Activated CD4-positive, CD25-positive, alpha-beta regulatory T cell treated with anti-CD3 and anti-CD28 coated beads, Interleukin-2, amount 50 U/mL, for 72 hours (primary cell): ENCODE results near the gene IPO13.

Experiments
- DNase-seq: peaks from one replicate; pipeline ENCODE4 v3.0.0; 2021

Gene IPO13

GRCh38 chr1:43975249-43975961 is 28.7 kb downstream of the IPO13 start:
- no peak for DNase-seq

DNA sequence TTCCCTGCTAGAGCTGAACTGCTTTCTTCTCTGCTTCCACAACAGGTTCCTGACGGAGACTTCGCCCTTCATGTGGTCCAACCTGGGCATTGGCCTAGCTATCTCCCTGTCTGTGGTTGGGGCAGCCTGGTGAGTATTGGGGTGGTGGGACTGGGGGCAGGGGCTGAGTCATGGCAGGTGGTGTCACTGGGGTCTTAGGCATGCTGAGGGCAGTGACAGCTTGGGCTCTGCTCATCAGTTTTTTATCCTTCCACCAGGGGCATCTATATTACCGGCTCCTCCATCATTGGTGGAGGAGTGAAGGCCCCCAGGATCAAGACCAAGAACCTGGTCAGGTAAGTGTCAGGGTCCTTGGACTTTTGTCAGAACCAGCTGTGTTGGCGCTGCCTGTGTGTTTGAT is 29.3 kb downstream of the IPO13 start:
- DNase-seq: no peak

DNA sequence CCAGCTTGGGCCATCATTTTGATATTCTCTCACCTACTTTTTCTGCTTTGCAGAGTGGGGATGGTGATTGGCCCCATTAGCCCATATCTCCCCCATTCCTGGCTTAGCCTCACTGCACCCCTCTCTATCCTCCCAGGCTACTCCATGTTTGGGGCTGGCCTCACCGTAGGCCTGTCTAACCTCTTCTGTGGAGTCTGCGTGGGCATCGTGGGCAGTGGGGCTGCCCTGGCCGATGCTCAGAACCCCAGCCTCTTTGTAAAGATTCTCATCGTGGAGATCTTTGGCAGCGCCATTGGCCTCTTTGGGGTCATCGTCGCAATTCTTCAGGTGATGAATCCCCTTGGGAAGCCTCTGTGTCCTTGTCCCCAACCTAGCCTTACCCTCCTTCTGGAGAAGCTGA is 30.1 kb downstream of the IPO13 start:
- no peak for DNase-seq

GRCh38 chr1:43977376-43978263 is 30.9 kb downstream of the IPO13 start:
- no peak for DNase-seq

GRCh38 chr1:43978264-43978550 is 31.5 kb downstream of the IPO13 start:
- DNase-seq: no peak

DNA sequence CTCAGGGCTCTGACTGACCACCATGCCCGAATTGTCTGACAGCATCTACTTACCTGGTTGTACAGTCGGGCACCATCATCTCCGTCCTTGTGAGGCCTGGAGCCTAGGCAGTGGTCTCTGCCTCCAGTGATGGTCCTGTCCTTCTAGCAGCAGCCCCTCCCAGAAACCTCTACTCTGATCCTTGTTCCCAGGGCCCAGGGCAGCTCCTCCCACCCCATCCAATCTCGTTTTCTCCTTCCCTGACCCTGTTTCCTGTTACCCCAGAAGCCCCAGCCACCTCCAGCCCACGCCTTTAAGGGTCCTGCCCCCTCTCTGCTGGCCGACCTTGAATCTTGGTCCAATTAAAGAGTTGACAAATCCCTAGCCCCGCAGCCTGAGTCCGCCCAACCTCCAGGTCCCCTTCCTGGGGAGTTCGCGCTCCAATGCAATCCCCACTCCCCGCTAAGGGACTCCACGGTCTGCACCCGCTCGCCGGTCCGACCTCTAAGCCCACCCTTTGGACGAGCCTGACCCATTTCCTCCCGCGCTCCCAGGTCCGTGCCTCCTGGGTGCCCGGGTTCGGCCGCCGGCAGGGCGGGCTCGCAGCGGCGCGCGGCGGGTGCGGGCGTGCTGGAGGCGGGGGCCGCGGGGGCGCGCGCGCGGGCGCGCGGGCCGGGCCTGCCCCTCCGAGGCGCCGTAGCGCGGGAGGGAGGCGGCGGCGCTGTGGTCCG is 32.0 kb downstream of the IPO13 start, which contains the start of gene B4GALT2:
Gene B4GALT2, plus strand, starts transcription at position 660 of the 710 bp plus-strand sequence. CDS start 1,951 bp downstream, outside the sequence.
- DNase-seq: peak; percentile 53

- no peak for DNase-seq
Observed at GRCh38 chr1:43979261-43979527, 32.4 kb downstream of the IPO13 start.

- DNase-seq: no peak
Observed at GRCh38 chr1:43979528-43980254, 32.9 kb downstream of the IPO13 start.

GRCh38 chr1:43980255-43981134 is 33.7 kb downstream of the IPO13 start:
- no peak for DNase-seq

GRCh38 chr1:43981135-43981491 is 34.4 kb downstream of the IPO13 start:
- no peak for DNase-seq

GRCh38 chr1:43981636-43982035 is 34.9 kb downstream of the IPO13 start:
- no peak for DNase-seq

- no peak for DNase-seq
Observed at GRCh38 chr1:43982241-43982640, 35.5 kb downstream of the IPO13 start.

DNA sequence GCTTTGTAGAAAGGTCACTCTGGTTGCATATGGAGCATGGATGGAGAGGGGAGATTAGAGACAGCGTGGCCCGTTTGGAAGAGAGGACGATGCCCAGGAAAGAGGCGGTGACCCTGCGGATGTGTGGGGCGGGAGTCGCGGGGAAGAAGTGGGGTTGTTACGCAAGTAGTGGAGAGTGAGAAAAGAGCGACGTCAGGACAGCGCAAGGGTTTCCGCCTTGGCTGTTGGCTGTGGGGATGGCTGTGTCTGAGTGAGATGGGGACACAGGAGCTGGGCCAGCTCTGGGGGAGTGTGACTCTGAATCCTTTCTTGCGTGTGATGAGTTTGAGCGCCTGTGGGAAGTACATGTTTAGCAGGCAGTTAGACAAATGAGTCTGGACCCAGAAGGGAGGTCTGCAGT is 36.1 kb downstream of the IPO13 start:
- DNase-seq: no peak

DNA sequence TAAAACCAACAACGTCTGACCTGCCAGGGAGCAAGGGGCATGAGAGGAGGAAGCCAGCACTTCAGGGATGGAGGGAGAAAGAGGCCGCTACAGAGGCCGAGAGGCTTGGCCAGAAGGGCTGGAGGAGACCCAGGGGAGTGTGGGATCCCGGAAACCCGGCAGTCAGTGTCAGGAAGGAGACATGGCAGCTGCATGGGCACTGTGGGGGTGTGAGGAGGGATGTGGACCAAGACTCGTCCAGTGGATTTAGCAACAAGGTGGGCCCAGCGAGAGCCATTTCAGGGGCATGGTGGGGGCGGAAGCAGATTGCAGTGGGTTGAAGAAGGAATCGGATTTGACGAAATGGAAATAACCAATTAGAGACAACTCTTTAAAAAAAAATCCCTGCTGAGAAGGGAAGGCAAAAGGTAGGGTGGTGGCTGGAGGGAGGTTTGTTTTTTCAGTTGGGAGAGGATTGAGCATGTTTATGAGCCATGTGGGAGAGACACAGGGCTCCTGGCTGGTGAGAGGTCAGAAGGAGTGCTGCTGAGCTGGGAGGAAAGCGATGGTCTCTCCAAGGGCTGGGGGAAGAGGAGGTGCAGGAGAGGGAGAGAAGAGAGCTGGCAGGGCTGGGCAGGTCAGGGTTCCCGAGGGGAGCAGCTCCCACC is 36.6 kb downstream of the IPO13 start:
- no peak for DNase-seq

- DNase-seq: no peak
Observed at GRCh38 chr1:43984855-43985254, 38.1 kb downstream of the IPO13 start.

- DNase-seq: no peak
Observed at GRCh38 chr1:43985984-43986595, 39.3 kb downstream of the IPO13 start.

DNA sequence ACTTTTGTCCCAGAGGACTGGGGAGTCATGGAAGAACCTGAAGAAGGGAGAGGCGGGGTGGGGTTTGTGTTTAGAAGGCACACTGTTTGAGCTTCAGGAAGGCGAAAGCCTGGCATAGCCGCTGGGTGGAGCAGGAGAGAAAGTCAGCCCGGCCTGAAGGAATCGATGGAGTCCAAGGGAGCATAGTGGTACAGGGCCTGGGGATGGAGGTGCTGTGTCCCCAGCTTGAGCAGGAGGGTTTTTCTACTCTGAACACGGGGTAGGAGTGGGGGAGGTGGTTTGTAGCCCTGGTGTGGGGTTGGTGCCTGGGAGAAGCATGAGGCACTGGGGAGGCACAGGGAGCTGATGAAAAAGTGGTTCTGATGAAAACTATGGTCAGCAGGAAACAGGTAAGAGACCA is 40.0 kb downstream of the IPO13 start:
- DNase-seq: no peak

- no peak for DNase-seq
Observed at GRCh38 chr1:43987159-43987902, 40.6 kb downstream of the IPO13 start.

DNA sequence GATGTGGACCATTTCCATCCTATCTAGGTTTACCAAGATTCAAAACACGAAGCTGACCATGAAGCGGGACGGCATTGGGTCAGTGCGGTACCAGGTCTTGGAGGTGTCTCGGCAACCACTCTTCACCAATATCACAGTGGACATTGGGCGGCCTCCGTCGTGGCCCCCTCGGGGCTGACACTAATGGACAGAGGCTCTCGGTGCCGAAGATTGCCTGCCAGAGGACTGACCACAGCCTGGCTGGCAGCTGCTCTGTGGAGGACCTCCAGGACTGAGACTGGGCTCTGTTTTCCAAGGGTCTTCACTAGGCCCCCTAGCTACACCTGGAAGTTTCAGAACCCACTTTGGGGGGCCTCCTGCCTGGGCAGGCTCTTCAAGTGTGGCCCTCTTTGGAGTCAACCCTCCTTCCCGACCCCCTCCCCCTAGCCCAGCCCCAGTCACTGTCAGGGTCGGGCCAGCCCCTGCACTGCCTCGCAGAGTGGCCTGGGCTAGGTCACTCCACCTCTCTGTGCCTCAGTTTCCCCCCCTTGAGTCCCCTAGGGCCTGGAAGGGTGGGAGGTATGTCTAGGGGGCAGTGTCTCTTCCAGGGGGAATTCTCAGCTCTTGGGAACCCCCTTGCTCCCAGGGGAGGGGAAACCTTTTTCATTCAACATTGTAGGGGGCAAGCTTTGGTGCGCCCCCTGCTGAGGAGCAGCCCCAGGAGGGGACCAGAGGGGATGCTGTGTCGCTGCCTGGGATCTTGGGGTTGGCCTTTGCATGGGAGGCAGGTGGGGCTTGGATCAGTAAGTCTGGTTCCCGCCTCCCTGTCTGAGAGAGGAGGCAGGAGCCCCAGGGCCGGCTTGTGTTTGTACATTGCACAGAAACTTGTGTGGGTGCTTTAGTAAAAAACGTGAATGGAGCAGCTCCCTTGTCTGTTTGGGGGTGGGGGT is 43.8 kb downstream of the IPO13 start:
- no peak for DNase-seq

DNA sequence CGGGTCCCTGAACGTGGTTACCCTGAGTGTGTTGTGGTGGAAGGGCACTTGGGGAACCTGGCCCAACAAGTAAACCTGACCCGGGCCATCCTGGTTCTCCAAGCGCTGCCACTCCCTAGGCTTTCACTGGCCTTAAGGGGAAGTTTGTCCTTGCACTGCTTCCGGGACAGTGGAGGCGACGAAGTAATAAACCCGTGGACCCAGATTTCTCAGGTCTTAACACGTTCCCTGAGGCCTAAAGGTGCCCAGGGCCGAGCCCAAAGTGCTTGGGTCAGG is 44.4 kb downstream of the IPO13 start:
- DNase-seq: no peak
